Measurements from ENCODE around the gene OR1D5. TPM values are rescaled to one million over a fixed set of nuclear protein-coding genes. Genes with fewer than 3 reads are reported as not detected.
"Not testable (repeated sequence)": the region's sequence is repeated elsewhere in the genome, so short reads cannot be mapped to it uniquely, and the experiment has no call there.

Gene OR1D5
- total RNA-seq, result not detected

- not testable (repeated sequence) for H3K27me3 ChIP-seq (ENCODE audit: insufficient read depth, low read length); H3K4me1 ChIP-seq (ENCODE audit: insufficient read depth, low read length); H3K4me3 ChIP-seq (ENCODE audit: low read length); H3K9me3 ChIP-seq (ENCODE audit: low read depth, low read length)
These were observed at the start of gene OR1D5 for GRCh38 chr17:3063507-3063906. OR1D5 (minus strand) TSS chr17:3063607; CDS start chr17:3063607, 0 bp downstream.

- Histone ChIP-seq H3K4me3 (ENCODE audit: low read length) (no peak within 1 kb of the TSS), H3K9me3 (ENCODE audit: low read depth, low read length) (peaks cover 5% of the 10 kb centered on the region), H3K27me3 (ENCODE audit: insufficient read depth, low read length) (no peaks in the 10 kb centered on the region), H3K4me1 (ENCODE audit: insufficient read depth, low read length) (no peaks in the 10 kb centered on the region)
These were observed 40.9 kb upstream of the OR1D5 start, which contains the start of gene OR1D2 for GRCh38 chr17:3104322-3104721. OR1D2 (minus strand) TSS chr17:3104422; CDS start chr17:3092996, 11,426 bp downstream.

- not testable (repeated sequence) for H3K4me3 ChIP-seq (ENCODE audit: low read length); H3K27me3 ChIP-seq (ENCODE audit: insufficient read depth, low read length); H3K9me3 ChIP-seq (ENCODE audit: low read depth, low read length); H3K4me1 ChIP-seq (ENCODE audit: insufficient read depth, low read length)
These were observed 10.4 kb upstream of the OR1D5 start for GRCh38 chr17:3073850-3074249.

- not testable (repeated sequence) for H3K4me1 ChIP-seq (ENCODE audit: insufficient read depth, low read length); H3K4me3 ChIP-seq (ENCODE audit: low read length); H3K27me3 ChIP-seq (ENCODE audit: insufficient read depth, low read length); H3K9me3 ChIP-seq (ENCODE audit: low read depth, low read length)
These were observed 1.8 kb upstream of the OR1D5 start for GRCh38 chr17:3065192-3065591.

GRCh38 chr17:3062824-3063377 lies 506 bp downstream of the OR1D5 start:
- H3K9me3 ChIP-seq (ENCODE audit: low read depth, low read length); H3K27me3 ChIP-seq (ENCODE audit: insufficient read depth, low read length); H3K4me3 ChIP-seq (ENCODE audit: low read length): not testable (repeated sequence)

GRCh38 chr17:3054868-3055267 lies 8.5 kb downstream of the OR1D5 start:
- H3K9me3 ChIP-seq (ENCODE audit: low read depth, low read length); H3K4me3 ChIP-seq (ENCODE audit: low read length); H3K4me1 ChIP-seq (ENCODE audit: insufficient read depth, low read length): not testable (repeated sequence)

More at GRCh38 chr17:3062824-3063377, 506 bp downstream of the OR1D5 start:
- not testable (repeated sequence) for H3K4me1 ChIP-seq (ENCODE audit: insufficient read depth, low read length)

GRCh38 chr17:3049705-3050295 lies 13.6 kb downstream of the OR1D5 start:
- Histone ChIP-seq H3K27me3 (ENCODE audit: insufficient read depth, low read length) (no peaks in the 10 kb centered on the region), H3K4me1 (ENCODE audit: insufficient read depth, low read length) (peaks cover 13% of the 10 kb centered on the region), H3K4me3 (ENCODE audit: low read length) (no peak overlapping the region), H3K9me3 (ENCODE audit: low read depth, low read length) (no peaks in the 10 kb centered on the region)

More at GRCh38 chr17:3054868-3055267, 8.5 kb downstream of the OR1D5 start:
- not testable (repeated sequence) for H3K27me3 ChIP-seq (ENCODE audit: insufficient read depth, low read length)

GRCh38 chr17:3048727-3049471 lies 14.5 kb downstream of the OR1D5 start:
- H3K4me3 ChIP-seq (ENCODE audit: low read length), result peak overlapping the region; percentile 54
- no peaks in the 10 kb centered on the region for H3K9me3 ChIP-seq (ENCODE audit: low read depth, low read length)

GRCh38 chr17:3046753-3047152 lies 16.7 kb downstream of the OR1D5 start:
- Histone ChIP-seq H3K4me1 (ENCODE audit: insufficient read depth, low read length) (peaks cover 13% of the 10 kb centered on the region), H3K4me3 (ENCODE audit: low read length) (no peak overlapping the region), H3K27me3 (ENCODE audit: insufficient read depth, low read length) (no peaks in the 10 kb centered on the region), H3K9me3 (ENCODE audit: low read depth, low read length) (no peaks in the 10 kb centered on the region)

More at GRCh38 chr17:3048727-3049471, 14.5 kb downstream of the OR1D5 start:
- Histone ChIP-seq H3K4me1 (ENCODE audit: insufficient read depth, low read length) (peaks cover 13% of the 10 kb centered on the region), H3K27me3 (ENCODE audit: insufficient read depth, low read length) (no peaks in the 10 kb centered on the region)

GRCh38 chr17:3043737-3044365 lies 19.6 kb downstream of the OR1D5 start:
- Histone ChIP-seq H3K27me3 (ENCODE audit: insufficient read depth, low read length) (no peaks in the 10 kb centered on the region), H3K4me3 (ENCODE audit: low read length) (no peak overlapping the region), H3K4me1 (ENCODE audit: insufficient read depth, low read length) (peaks cover 18% of the 10 kb centered on the region), H3K9me3 (ENCODE audit: low read depth, low read length) (no peaks in the 10 kb centered on the region)

- Histone ChIP-seq H3K27me3 (ENCODE audit: insufficient read depth, low read length) (no peaks in the 10 kb centered on the region), H3K9me3 (ENCODE audit: low read depth, low read length) (no peaks in the 10 kb centered on the region), H3K4me3 (ENCODE audit: low read length) (no peak overlapping the region), H3K4me1 (ENCODE audit: insufficient read depth, low read length) (peaks cover 13% of the 10 kb centered on the region)
These were observed 22.5 kb downstream of the OR1D5 start for GRCh38 chr17:3040882-3041281.

- Histone ChIP-seq H3K4me3 (ENCODE audit: low read length) (no peak overlapping the region), H3K4me1 (ENCODE audit: insufficient read depth, low read length) (peaks cover 13% of the 10 kb centered on the region), H3K9me3 (ENCODE audit: low read depth, low read length) (no peaks in the 10 kb centered on the region), H3K27me3 (ENCODE audit: insufficient read depth, low read length) (no peaks in the 10 kb centered on the region)
These were observed 23.7 kb downstream of the OR1D5 start for GRCh38 chr17:3039736-3040135.

- Histone ChIP-seq H3K4me3 (ENCODE audit: low read length) (no peak overlapping the region), H3K27me3 (ENCODE audit: insufficient read depth, low read length) (no peaks in the 10 kb centered on the region), H3K9me3 (ENCODE audit: low read depth, low read length) (no peaks in the 10 kb centered on the region), H3K4me1 (ENCODE audit: insufficient read depth, low read length) (peaks cover 13% of the 10 kb centered on the region)
These were observed 24.5 kb downstream of the OR1D5 start for GRCh38 chr17:3038941-3039340.

- peaks cover 13% of the 10 kb centered on the region for H3K4me1 ChIP-seq (ENCODE audit: insufficient read depth, low read length)
- H3K9me3 ChIP-seq (ENCODE audit: low read depth, low read length), result no peaks in the 10 kb centered on the region
- no peaks in the 10 kb centered on the region for H3K27me3 ChIP-seq (ENCODE audit: insufficient read depth, low read length)
- H3K4me3 ChIP-seq (ENCODE audit: low read length), result no peak overlapping the region
These were observed 26.1 kb downstream of the OR1D5 start for GRCh38 chr17:3037259-3037658.

GRCh38 chr17:3036800-3037199 lies 26.6 kb downstream of the OR1D5 start:
- no peak overlapping the region for H3K4me3 ChIP-seq (ENCODE audit: low read length)
- H3K4me1 ChIP-seq (ENCODE audit: insufficient read depth, low read length), result peaks cover 13% of the 10 kb centered on the region
- H3K27me3 ChIP-seq (ENCODE audit: insufficient read depth, low read length), result no peaks in the 10 kb centered on the region
- H3K9me3 ChIP-seq (ENCODE audit: low read depth, low read length), result no peaks in the 10 kb centered on the region
